NCI-H345 (cell line): ENCODE results near the gene BCO2.

Source experiments
- DNase-seq: peaks from one replicate; lab custom pipeline; 2025; lab: John Stamatoyannopoulos, UW

The BCO2 gene

DNA sequence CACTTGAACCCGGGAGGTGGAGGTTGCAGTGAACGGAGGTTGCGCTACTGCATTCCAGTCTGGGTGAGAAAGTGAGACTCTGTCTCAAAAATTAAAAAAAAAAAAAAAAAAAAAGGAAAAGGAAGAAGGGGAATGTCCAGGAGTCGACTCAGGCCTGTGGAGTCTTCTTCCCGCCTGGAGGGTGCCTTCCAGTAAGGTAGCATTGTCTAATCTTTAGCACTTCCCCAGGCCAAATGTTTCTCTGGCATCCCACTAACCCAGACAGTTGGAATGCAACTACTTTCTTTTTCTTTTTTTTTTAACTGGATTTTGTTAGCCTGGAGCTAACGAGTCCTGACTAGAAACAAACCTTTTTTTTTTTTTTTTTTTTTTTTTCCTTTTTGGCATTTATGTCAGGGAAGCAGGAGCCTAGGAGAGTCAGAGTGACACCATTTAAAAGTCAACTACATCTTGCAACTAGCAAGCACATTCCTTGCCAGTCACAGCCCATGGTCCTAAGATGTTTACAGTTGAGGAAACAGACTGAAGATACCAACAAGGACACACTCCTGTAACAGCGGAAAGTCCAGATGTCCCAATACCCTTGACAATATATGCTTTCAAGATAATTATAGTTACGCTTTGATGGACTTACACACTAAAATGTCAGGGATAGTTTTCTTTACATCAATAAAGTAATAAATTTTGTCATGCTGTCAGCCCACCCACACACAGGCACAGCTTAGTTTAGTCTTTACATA lies 74.7 kb downstream of the BCO2 start:
- no peak for DNase-seq

- DNase-seq = no peak
Measured at GRCh38 chr11:112253605-112254242, 78.4 kb downstream of the BCO2 start.

DNA sequence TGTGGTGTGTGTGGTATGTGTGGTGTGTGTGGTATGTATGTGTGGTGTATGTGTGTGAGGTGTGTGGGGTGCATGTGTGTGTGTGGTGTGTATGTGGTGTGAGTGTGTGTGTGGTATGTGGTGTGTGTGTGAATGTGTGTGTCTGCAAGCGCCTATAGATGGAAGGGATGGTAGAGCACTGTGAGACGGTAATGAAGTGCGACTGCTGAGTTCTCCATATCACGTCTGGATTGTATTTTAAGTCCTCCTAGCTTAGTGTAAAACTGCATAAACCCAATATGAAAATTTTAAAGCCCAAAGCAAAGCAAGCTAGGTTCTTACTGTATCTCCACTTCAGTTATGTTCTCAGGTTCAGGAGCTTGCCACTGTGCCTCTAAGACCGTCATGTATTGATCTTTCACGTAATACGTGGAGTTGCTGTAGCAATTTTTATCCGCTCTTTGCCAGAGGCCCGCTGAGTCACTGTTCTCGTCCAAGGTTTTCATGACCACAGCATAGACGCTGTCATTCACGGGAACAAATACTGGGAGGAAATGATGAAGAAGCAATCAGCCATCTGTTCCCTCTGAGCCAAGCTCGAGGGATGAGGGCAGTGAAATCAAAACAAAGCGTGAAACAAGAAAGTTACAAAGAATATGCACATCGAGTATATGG lies 79.9 kb downstream of the BCO2 start:
- no peak for DNase-seq

DNA sequence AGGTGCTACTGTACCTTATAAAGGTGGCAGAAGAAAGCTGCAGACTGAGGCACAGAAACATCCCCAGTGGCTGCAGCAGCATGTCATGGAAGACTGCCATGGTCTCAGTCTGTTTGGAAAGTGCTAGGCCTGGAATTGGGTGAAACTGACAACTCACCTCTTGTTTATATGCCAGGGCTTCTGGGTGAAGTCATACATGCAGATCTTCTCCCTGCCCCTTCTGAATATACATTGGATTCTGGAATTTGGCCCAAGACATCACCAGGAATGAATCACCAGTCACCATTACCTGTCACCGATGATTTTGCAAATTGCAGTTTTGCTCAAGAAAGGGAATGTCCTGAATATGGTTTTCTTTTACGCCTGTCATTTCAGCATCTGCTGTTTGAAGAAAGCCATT lies 85.2 kb downstream of the BCO2 start, which contains the start of gene PLET1:
TSS of gene PLET1 (minus strand) at position 371 of the 400 bp plus-strand sequence. CDS start at position 100, 271 bp downstream.
- no peak for DNase-seq

- DNase-seq = no peak
Measured at GRCh38 chr11:112265659-112266409, 90.5 kb downstream of the BCO2 start.

DNA sequence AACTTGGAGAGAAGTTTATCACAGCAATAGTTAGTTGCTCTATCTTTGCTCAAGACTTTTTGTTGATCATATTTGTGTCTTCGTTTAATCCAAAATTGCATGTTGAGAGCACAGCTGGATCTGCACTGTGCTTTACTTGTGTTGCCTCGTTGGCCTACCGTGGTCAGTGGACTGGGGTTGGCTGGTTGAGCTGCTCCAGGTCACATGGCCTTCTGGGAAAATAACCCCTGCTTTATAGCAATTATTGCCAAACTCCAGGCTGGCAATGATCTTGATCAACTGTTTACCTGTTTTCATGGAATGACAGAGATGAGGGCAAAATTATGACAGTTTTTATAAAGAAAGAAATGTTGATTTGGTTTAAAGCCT lies 91.1 kb downstream of the BCO2 start:
- no peak for DNase-seq

DNA sequence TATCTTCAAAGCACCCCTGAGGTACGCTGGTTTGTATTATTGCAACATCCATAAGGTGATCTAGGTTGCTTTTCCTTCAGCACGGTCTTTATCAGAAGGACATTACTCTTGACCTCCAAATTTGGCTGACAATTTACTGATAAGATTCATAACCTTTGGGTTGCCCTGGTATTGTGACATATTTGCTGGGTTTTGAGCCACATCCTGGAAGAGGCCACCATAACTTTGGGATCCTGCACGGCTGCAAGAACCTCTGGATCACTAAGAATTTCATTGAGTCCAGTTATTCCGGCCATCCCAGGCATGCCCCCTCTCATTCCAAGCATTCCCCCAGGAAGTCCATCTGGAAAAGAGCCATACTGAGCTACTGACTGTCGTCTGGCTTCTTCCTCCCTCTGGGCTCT lies 91.9 kb downstream of the BCO2 start:
- DNase-seq = no peak

DNA sequence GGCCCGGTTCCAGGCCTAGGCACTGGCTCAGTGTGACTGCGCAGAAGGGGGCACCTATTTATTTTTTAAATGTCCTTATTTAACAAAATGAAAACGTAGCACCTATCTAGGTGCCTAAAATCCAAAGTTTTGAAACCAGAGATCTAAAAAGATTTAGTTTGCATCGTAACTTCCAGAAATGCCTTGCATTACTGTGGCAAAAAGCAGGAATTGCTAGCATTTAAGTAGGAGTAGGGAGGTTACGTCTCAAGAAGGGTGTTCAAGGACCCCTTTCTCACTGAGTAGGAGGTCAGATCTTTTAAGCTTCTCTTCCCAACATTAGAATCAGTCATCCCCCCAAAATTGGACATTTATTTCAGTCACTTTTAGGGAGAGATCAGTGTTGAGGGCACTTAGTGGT lies 93.1 kb downstream of the BCO2 start:
- no peak for DNase-seq
